ENCODE data around the gene KRTAP10-6.
A peak's percentile ranks its signal among the peaks of the same experiment; 100 is the strongest.
"Not testable (repeated sequence)": the region's sequence is repeated elsewhere in the genome, so short reads cannot be mapped to it uniquely, and the experiment has no call there.

The KRTAP10-6 gene

GRCh38 chr21:44609193-44609592 lies 16.9 kb upstream of the KRTAP10-6 start:
- TF ChIP-seq, protein P1, sequence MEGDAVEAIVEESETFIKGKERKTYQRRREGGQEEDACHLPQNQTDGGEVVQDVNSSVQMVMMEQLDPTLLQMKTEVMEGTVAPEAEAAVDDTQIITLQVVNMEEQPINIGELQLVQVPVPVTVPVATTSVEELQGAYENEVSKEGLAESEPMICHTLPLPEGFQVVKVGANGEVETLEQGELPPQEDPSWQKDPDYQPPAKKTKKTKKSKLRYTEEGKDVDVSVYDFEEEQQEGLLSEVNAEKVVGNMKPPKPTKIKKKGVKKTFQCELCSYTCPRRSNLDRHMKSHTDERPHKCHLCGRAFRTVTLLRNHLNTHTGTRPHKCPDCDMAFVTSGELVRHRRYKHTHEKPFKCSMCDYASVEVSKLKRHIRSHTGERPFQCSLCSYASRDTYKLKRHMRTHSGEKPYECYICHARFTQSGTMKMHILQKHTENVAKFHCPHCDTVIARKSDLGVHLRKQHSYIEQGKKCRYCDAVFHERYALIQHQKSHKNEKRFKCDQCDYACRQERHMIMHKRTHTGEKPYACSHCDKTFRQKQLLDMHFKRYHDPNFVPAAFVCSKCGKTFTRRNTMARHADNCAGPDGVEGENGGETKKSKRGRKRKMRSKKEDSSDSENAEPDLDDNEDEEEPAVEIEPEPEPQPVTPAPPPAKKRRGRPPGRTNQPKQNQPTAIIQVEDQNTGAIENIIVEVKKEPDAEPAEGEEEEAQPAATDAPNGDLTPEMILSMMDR (IDR thresholded peaks at IDR 0.05), result no peak
- no peak for TF ChIP-seq ZFX (IDR thresholded peaks at IDR 0.05; ENCODE audit: borderline replicate concordance)
- no peak overlapping the region for H3K27ac ChIP-seq

DNA sequence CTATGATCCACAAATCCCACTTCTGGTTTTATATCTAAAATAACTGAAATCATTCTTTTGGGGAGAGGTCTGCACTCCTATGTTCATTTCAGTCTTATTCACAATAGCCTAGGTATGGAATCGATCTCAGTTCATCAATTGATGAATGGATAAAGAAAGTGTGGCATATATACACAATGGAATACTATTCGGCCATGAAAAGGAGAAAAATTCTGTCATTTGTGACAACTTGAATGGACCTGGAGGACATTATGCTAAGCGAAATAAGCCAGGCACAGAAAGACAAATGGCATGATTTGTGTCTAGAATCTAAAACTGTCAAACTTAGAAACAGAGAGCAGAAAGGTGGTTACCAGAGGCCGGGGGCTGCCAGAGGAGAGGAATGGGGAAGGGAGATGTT lies 14.2 kb upstream of the KRTAP10-6 start:
- no peak for TF ChIP-seq ZFX (IDR thresholded peaks at IDR 0.05; ENCODE audit: borderline replicate concordance)
- TF ChIP-seq, protein P1 (IDR thresholded peaks at IDR 0.05), result no peak

GRCh38 chr21:44603911-44604310 lies 11.6 kb upstream of the KRTAP10-6 start:
- no peak for TF ChIP-seq ZFX (IDR thresholded peaks at IDR 0.05; ENCODE audit: borderline replicate concordance)
- TF ChIP-seq, protein P1 (IDR thresholded peaks at IDR 0.05), result no peak
- H3K27ac ChIP-seq, result no peak overlapping the region

More for the DNA sequence above, 14.2 kb upstream of the KRTAP10-6 start:
- no peak overlapping the region for H3K27ac ChIP-seq

DNA sequence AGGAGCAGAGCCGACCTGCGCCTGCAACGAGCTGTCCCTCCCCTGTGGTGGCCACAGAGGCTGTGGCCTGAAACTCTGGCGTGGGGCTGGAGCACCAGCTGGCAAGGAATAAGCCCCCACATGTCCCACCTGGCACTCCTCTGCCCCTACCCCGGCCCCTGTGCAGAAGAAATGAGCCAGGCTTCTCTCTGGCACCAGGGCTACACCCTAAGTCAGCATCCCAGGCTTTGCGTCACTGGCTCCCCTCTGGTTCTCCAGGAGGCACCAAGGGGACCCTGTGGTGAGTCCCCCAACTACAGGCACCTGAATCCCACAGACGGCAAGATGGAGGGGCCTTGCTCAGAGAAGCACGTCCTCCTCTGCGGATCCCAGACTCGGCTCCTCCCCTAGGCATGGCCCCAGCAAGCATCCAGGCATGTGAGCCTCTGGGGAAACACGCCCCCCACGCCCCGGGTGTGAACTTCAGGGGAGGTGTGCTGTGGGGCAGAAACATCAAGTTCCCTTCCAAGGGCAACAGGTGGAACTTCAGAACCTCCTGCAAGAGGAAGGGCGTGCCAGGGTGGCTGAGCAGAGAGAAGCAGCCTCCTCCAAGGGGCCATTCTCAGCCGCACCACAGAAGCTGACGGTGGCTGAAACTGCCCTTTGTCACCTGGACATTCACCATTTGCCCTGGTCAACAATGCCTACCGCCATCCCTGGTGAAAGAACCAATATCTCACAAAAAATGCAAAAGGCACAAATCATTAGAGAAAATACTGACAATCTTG lies 11.0 kb upstream of the KRTAP10-6 start:
- no peak for TF ChIP-seq ZFX (IDR thresholded peaks at IDR 0.05; ENCODE audit: borderline replicate concordance)
- TF ChIP-seq, protein P1 (IDR thresholded peaks at IDR 0.05), result no peak
- H3K27ac ChIP-seq, result no peak overlapping the region

DNA sequence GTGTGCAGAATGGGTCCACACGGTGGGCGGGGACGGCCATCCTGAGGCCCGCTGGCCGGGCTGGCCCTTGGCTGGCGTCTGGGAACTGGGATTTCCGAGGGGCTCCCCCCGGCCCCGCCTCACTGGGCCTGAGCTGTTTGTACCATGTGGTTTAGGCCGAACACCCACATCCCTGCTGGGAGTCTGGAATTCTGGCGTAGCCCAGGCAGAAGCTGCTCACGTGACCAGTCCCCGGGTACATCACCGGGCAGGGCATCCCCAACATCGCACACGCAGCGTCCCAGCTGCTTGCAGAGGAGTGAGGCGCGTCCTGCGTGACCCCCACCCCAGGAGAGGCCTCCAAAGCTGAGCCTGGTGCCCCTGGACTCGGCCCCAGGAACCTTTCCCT lies 10.2 kb upstream of the KRTAP10-6 start:
- H3K27ac ChIP-seq, result no peak overlapping the region
- no peak for TF ChIP-seq ZFX (IDR thresholded peaks at IDR 0.05; ENCODE audit: borderline replicate concordance)
- TF ChIP-seq, protein P1 (IDR thresholded peaks at IDR 0.05), result no peak

- TF ChIP-seq, protein P1 (IDR thresholded peaks at IDR 0.05), result no peak
- no peak for TF ChIP-seq ZFX (IDR thresholded peaks at IDR 0.05; ENCODE audit: borderline replicate concordance)
- no peak overlapping the region for H3K27ac ChIP-seq
Measured at GRCh38 chr21:44601596-44602462, 9.5 kb upstream of the KRTAP10-6 start.

GRCh38 chr21:44601091-44601490 lies 8.8 kb upstream of the KRTAP10-6 start:
- TF ChIP-seq, protein P1 (IDR thresholded peaks at IDR 0.05), result peak; percentile 26; the same call in 1 of the 2 replicates
- H3K27ac ChIP-seq, result not testable (repeated sequence)

GRCh38 chr21:44600118-44600978 lies 8.0 kb upstream of the KRTAP10-6 start, which contains the start of gene KRTAP10-7:
TSS of gene KRTAP10-7 (plus strand) at chr21:44600597. CDS start at chr21:44600622, 25 bp downstream.
- H3K27ac ChIP-seq, result not testable (repeated sequence)

Data from 22Rv1 (cell line).